ENCODE results near the gene TLR1.

GRCh38 chr4:38803833-38804653, 548 bp downstream of the TLR1 start:
- TF ChIP-seq, protein P1, sequence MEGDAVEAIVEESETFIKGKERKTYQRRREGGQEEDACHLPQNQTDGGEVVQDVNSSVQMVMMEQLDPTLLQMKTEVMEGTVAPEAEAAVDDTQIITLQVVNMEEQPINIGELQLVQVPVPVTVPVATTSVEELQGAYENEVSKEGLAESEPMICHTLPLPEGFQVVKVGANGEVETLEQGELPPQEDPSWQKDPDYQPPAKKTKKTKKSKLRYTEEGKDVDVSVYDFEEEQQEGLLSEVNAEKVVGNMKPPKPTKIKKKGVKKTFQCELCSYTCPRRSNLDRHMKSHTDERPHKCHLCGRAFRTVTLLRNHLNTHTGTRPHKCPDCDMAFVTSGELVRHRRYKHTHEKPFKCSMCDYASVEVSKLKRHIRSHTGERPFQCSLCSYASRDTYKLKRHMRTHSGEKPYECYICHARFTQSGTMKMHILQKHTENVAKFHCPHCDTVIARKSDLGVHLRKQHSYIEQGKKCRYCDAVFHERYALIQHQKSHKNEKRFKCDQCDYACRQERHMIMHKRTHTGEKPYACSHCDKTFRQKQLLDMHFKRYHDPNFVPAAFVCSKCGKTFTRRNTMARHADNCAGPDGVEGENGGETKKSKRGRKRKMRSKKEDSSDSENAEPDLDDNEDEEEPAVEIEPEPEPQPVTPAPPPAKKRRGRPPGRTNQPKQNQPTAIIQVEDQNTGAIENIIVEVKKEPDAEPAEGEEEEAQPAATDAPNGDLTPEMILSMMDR (IDR thresholded peaks at IDR 0.05), result no peak
- TF ChIP-seq POLR2A (IDR thresholded peaks at IDR 0.05; ENCODE audit: low read depth) (no peak), EP300 (IDR thresholded peaks at IDR 0.05) (no peak), POLR2AphosphoS5 (IDR thresholded peaks at IDR 0.05) (no peak)
